H1 (cell line): ENCODE data around the gene LOXHD1. TPM values are rescaled to one million over a fixed set of nuclear protein-coding genes. Genes with fewer than 3 reads are reported as not detected.

Experiments used
- NRF1 ChIP-seq: IDR thresholded peaks from 2 replicates; pipeline ENCODE4 v1.6.1; 2011; ENCODE audit warnings: mild to moderate bottlenecking, low read depth, low read length, improper control_type of control experiment
- YY1 ChIP-seq: IDR thresholded peaks from 2 replicates; pipeline ENCODE4 v1.6.1; 2011; ENCODE audit warnings: low read depth, mild to moderate bottlenecking, low read length
- polyA plus RNA-seq, 7 experiments: library from polyadenylated mRNA; depleted of rRNA in 3 of 7; stranded (reverse) in 5 of 7; unstranded in 2 of 7; fragments of >200 nt in 5 of 7; fragments of 200-250 nt in 2 of 7; gene quantifications; 1 replicate in 5 of 7; 2 replicates in 1 of 7; 4 replicates in 1 of 7; pipeline versions ENCODE4 v1.2.1 to v1.2.3, GENCODE V29; 2011 to 2013; ENCODE audit warnings: missing spikeins in 2 of 7, mixed read lengths in 2 of 7
- total RNA-seq: library from RNA; stranded (reverse); fragmentation: NEBNext Ultra II Directional; extraction: Animal tissue kit (Norgen Biotek cat#: 25700); gene quantifications from 2 replicates; pipeline ENCODE4 v1.2.1, GENCODE V29; 2021

Gene LOXHD1
- total and polyA plus RNA-seq, 2 of the 8 experiments (the other 6 are each of a cell fraction or from before 2014, with no cell fraction given) = 0.02 TPM; not detected in 1

DNA sequence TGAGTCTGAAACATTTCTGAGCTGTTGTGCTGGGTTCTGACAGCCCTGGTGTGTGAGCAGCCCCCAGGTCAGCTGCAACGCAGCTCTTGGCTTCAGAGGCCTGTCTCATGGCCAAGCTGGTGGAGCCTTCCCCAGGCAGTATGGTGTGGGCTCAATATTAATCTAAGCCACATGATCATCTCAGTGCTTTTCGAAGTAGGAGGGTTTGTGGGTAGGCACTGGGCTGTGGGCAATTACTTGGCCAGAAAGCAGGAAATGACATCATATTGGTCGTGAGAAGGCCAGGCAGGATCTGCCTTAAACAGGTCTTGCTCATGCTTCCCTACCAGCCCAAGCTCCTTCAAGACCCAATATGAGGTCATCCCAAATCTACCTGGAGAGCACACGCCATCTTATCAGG lies 26.9 kb downstream of the LOXHD1 start (continued):
- TF ChIP-seq NRF1 (no peak), YY1 (no peak)
